ENCODE measurements around the gene YIPF2.

YIPF2 gene

DNA sequence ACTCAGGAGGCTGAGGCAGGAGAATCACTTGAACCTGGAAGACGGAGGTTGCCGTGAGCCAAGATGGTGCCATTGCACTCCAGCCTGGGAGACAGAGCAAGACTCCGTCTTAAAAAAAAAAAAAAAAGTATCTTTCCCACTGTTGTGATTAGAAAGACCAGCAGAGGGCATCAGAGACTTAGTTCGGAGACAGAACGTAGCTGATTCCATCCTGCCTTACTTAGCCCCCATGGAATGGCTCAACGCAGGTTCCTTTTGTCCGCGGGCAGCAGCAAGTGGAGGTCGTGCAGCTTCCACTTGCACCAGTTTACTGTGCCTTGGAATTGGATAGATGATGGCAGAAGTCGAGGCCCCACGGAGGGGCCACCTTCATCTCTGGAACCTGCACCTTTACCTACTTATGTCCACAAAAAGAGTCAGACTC lies 8.2 kb upstream of the YIPF2 start:
- DNase-seq (ENCODE audit: low spot score): peak; percentile 82

DNA sequence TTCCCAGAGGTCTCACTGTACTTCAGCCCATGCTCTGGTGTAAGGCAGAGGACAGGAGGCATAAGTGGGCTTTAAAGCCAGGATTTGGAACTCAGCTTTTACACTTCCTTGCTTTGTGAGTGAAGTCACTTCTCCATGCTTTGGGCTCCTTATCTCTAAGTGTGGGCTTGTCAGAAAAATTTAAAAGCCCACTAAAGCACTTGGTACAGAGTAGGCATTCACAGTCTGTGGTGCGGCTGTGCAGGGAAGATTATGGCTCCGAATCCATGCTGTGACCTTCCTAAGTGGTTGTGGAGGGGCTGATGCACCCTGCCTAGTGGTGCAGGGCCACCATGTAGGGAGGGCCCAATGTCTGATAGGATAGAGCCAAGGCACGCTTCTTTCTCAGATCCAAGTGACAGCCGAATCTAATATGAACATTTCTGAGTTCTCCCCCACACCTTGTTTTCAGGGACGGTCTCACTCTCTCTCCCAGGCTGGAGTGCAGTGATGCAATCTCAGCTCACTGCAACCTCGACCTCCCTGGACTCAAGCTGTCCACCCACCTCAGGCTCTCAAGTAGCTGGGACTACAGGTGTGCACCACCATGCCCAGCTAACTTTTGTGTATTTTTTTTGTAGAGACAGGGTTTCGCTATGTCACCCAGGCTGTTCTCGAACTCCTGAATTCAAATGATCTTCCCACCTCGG lies 7.1 kb upstream of the YIPF2 start:
- DNase-seq (ENCODE audit: low spot score): no peak

DNA sequence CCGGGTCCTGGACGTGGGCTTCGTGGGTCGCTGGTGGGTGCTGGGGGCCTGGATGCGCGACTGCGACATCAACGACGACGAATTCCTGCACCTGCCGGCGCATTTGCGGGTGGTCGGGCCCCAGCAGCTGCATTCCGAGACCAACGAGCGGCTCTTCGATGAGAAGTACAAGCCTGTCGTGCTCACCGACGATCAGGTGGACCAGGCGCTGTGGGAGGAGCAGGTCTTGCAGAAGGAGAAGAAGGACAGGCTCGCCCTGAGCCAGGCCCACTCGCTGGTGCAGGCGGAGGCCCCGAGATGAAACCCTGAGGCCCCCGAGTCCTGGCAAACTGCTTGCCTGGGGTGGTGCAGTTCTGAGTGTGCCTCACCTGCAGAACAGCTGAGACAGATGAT lies 959 bp upstream of the YIPF2 start:
- DNase-seq (ENCODE audit: low spot score): no peak

DNA sequence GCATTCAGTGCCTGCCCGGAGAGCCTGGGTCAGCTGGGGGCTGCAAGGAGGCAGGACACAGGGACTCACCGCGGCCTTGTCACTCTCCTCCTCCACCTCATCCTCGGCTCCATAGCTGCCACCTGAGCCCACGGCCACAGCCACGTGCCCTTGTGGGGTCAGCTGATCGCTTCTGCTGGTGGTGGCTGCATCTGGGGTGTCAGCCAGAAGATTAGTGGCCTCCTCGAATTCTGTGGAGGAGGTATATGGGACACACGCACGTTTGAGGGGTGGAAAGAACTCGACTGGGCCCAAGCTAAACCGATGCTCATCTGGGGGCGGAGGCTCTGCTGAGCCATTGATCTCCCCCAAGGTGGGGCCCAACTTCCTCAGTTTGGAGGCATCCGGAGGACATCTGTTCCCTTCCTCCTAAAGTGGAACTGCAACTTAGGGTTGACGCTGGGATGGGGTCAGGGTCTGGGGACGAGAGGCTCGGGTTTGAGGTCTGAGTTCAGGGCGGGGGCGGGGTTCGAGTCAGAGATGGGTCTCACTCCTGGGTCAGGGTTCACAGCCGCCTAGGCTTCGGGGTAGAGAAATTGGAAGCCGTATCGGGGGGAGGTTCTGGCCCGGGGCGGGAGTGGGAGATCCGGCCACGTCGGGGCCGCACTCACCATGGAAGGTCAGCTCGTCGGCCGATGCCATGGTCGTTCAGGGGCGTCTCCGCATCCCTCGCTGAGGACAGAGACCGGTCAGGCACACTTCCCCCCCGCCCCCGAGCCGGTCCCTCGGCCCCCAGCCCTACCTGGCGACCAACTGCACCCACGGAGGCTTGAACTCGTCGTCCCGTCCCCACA lies 493 bp downstream of the YIPF2 start:
- DNase-seq (ENCODE audit: low spot score): no peak

DNA sequence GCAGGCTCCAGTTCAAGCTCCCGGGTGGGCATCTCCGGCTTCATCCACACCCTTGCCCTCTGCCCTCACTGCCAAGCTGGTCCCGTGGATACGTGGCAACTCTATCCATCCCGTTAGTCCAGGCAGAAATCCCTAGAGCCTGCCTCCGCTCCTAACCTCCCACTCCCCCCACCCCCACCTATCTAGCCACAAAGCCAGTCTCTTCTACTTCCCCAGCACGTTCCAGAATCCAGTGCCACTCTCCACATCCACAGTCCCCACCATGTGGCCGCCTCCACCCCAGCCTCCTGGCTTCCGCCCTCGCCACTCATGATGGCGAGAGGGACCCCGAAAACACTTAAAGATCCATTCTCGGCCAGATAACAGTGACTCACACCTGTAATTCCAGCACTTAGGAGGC lies 3.8 kb downstream of the YIPF2 start:
- no peak for DNase-seq (ENCODE audit: low spot score)

DNA sequence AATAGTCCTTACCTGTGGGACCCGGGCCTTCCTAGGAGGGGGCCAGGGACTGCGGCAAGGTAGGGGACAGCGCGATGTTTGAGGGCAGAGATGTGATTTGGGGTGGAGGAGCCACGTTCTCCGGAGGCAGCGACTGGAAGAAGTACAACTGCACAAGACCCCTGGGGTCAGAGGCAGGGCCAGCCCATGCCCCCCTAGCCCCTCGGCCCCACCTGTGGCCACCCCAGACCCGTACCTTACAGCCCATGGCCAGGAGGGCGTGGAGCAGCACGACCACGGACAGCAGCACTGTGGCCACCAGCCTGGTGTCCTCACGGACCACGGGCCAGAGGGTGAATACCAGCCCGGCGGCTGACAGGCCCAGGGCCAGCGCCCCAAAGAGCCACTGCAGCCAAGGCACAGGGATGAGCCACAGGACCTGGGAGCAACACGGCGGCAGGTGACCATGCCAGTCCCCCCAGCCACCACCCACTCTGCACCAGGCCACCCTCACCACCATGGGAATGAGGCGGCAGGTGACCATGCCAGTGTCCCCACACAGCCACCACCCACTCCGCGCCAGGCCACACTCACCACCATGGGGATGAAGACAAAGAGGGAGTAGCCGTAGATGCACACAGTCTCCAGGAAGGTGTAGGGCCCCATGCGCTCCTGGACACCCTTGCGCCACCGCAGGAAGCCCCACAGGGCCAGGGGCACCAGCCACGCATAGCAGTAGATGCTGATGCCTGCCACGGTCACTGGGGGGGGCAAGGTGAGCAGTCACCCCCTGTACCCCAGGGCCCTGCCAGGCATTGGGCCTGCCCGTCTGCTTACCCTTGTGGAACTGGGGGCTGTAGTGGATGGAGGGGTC lies 5.0 kb downstream of the YIPF2 start:
- DNase-seq (ENCODE audit: low spot score): no peak

DNA sequence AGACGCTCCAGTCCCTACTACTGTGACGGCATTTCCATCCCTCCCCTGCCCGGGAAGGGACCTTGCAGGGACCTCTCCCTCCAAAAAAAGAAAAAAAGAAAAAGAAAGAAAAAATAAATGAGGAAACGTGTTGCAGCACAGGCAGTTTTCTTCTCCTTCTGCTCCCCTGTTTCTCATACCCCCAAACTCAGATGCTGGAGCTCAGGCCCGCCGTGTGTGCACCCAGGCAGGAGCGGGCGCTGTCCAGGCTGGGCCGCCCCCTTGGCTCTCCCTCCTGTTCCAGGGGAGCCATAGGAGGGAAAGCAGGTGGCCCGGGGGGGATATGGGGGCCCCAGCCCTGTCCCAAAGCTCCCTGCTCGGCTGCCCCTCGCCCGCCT lies 5.8 kb downstream of the YIPF2 start:
- no peak for DNase-seq (ENCODE audit: low spot score)

DNA sequence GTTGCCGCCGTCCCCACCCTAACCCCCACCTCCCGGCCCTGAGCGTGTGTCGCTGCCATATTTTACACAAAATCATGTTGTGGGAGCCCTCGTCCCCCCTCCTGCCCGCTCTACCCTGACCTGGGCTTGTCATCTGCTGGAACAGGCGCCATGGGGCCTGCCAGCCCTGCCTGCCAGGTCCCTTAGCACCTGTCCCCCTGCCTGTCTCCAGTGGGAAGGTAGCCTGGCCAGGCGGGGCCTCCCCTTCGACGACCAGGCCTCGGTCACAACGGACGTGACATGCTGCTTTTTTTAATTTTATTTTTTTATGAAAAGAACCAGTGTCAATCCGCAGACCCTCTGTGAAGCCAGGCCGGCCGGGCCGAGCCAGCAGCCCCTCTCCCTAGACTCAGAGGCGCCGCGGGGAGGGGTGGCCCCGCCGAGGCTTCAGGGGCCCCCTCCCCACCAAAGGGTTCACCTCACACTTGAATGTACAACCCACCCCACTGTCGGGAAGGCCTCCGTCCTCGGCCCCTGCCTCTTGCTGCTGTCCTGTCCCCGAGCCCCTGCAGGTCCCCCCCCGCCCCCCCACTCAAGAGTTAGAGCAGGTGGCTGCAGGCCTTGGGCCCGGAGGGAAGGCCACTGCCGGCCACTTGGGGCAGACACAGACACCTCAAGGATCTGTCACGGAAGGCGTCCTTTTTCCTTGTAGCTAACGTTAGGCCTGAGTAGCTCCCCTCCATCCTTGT lies 6.4 kb downstream of the YIPF2 start:
- no peak for DNase-seq (ENCODE audit: low spot score)

DNA sequence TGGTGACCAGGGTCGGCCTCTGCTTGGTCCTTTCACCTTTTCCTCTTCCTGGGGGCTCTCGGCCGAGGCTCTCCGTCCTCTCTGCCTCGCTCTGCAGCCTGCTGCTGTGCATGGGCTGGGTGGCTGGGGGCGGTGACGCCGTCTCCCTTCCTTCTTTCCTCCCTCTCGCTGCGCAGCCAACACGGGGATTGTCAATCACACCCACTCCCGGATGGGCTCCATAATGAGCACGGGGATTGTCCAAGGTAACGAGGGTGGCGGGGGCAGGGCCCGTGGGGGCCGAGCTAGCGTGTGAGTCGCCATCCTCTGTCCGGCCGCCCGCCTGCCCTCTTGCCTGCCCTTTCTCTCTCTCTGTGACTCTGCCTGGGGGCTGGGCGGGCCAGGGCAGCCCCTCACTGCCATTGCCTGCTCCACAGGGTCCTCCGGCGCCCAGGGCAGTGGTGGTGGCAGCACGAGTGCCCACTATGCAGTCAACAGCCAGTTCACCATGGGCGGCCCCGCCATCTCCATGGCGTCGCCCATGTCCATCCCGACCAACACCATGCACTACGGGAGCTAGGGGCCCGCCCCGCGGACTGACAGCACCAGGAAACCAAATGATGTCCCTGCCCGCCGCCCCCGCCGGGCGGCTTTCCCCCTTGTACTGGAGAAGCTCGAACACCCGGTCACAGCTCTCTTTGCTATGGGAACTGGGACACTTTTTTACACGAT lies 7.1 kb downstream of the YIPF2 start:
- no peak for DNase-seq (ENCODE audit: low spot score)

DNA sequence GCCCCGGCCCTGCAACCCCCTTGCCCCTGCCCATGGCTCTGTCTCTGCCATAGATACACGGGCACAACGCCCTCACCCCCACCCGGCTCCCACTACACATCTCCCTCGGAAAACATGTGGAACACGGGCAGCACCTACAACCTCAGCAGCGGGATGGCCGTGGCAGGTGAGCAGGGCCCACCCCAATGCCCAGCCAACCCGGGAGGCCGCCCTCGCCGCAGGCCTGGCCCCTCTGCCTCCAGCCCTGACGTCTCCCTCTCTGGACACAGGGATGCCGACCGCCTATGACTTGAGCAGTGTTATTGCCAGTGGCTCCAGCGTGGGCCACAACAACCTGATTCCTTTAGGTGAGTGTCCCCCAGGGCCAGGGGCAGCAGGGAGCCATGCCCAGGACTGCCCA lies 7.7 kb downstream of the YIPF2 start:
- DNase-seq (ENCODE audit: low spot score): no peak

DNA sequence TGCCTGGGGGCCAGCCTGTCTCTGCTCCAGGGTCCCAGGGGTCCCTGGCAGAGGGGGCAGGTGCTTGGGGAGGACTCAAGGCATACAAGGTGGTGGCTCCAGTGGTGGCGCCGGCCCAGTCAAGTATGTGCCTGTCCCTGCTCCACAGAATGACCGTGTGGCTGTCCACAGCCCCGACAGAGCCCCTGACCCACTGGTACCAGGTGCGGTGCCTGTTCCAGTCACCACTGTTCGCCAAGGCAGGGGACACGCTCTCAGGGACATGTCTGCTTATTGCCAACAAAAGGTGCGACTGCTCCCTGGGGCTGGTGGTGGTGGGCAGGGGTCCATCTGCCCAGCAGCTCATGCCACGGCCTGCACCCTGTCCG lies 8.2 kb downstream of the YIPF2 start:
- no peak for DNase-seq (ENCODE audit: low spot score)

DNA sequence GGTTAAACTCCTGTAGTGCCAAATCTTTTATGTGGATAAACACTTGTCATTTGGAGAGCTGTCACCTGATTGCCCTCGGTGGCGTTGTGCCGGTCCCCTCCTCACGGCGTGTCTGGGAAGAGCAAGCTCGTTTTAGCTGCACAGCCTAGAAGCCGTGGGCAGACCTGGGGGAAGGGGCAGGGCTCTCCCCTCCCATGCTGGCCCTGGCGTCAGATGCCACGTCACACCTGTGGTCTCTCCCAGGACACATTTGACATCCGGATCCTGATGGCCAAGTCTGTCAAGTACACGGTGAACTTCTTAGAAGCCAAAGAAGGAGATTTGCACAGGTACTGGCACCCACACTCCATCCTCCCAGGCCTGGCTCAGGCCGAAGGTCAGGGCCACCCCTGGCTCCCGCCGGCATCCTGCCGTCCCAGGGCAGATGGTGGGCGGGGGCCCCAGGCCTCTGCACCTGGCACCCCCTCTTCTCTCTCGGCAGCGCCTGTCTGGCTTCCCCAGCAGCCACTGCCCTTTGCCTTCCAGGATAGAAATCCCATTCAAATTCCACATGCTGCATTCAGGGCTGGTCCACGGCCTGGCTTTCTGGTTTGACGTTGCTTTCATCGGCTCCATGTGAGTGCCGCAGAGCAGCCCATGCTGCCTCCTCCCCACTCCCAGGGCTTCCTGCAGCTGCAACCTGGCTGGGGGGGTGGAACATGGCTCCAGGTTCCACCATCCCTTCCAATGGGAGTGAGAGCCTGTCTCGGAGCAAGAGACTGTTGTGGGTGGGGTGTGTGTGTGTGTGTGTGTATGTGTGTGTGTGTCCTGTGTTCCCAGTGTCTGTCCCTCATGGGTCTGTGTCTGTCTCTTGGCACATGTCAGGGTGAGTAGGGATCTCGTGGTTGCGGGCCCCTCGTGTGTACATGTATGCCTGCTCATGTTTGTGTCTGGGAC lies 8.8 kb downstream of the YIPF2 start:
- DNase-seq (ENCODE audit: low spot score): no peak

DNA sequence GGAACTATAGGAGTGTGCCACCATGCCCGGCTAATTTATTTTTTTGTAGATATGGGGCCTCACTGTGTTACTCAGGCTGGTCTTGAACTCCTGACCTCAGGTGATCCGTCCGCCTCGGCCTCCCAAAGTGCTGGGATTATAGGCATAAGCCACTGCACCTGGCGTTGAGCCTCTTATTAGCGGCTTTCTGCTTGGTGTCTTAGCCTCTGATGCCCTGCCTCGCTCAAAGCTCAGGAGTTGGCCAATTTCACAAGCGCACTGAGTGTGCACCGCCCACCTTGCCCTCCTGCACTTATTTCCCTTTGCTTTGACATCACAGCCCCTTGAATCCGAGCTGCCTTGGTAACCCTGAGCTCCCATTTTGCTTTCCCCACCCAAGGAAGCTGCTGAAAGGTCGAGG lies 10.1 kb downstream of the YIPF2 start:
- no peak for DNase-seq (ENCODE audit: low spot score)

DNA sequence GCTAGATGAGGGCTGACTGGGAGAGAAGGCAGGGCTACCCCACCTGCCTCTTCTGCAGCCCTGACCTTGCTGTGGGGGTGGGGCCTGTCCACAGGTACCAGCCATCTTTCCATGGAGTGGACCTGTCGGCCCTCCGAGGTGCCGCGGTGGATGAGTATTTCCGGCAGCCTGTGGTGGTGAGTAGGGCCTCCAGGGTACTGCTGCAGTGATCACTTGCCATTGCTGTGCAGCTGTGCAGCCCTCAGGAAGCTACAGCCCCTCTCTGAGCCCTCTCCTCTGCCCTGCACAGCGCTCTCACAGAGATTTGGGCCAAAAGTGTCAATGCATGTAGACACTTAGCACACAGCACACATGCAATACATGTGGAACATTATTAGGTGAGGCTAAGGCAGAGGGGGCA lies 11.8 kb downstream of the YIPF2 start:
- no peak for DNase-seq (ENCODE audit: low spot score)

DNA sequence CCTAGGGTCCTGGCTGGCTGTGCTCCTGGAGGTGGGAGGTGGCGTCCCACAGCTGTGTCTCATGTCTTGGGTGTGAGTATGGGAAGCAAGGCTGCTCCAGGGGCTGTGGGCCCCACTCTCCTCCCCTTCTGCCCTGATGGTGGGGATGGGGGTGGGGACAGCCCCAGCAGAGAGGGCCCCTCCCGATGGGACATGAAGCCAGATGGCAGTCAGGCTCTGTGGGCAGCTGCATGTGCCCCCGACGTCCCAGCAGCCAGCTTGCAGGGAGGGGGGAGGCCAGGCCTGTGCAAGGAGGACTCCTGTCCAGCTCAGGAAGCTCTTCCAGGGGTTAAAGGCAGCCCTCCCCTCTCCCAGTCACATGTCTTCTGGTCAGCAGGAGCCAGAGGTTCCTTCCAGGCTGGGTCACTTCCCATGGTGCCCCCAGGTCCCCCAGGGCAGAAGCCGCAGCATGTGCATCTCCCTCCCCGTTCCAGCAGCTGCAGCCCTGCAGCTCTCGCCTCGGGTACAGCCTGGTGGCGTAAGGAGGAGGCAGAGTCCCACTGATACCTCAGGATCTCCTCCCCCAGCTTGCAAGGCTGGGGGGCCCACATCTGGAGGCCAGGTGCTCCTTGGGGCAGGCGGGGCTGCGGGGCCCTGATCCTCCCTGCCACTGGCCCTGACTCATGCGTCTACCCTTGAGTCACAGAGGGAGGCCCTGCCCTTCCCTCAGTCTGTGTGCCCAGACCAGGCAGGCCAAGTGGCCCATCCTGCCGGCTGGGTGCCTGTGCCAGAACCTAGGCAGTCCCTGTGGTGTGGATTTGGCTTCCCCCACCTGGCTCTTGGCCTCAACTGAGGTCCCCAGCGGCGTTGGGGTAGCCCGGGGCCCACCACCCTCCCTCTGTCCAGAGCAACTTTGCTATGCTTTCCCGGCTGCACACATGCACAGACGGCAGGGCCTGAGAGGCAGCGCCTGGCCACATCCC lies 13.0 kb downstream of the YIPF2 start:
- DNase-seq (ENCODE audit: low spot score): no peak

DNA sequence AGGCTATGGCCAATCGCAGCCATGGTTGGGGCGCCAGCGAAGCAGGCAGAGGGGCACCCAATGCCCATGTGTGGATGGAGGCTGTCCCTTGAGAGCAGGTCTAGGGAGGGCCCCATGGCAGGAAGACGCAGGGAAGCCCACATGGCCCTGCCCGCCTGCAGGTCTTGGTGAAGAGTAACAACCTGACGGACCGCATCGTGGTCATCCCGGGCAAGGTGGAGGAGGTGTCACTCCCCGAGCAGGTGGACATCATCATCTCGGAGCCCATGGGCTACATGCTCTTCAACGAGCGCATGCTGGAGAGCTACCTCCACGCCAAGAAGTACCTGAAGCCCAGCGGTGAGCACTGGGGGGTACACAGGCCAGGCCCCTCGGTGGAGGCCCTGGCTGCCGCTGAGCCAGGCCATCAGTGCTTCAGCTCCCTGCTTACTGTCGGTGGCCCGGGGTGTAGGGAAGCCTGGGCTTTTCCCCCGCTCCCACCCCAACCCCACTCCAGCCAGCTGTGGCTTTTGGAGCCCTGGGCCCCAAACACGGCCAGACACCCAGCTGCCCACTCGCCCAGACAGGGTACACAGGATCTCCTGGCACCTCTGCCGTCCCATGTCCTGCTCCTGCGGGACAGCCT lies 14.6 kb downstream of the YIPF2 start:
- DNase-seq (ENCODE audit: low spot score): no peak

DNA sequence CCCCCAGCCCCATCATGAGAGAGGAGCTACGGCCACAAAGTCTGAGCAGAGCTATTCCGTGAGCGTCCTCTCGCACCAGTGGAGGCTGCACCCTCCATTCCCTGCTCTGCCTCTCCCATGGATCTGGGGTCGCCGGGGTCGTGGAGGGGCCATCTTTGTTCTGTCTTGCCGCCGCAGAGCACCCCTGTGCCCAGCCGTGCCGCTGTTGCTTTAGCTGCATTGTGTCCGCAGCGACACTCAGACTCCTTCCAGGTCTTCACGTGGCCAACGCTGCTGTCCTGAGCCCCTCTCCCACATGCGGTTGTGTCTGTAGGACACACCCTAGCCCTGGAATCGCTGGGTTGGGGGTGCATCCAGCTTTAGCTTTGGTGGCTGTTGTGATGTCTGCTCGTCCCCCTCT lies 15.8 kb downstream of the YIPF2 start:
- no peak for DNase-seq (ENCODE audit: low spot score)

DNA sequence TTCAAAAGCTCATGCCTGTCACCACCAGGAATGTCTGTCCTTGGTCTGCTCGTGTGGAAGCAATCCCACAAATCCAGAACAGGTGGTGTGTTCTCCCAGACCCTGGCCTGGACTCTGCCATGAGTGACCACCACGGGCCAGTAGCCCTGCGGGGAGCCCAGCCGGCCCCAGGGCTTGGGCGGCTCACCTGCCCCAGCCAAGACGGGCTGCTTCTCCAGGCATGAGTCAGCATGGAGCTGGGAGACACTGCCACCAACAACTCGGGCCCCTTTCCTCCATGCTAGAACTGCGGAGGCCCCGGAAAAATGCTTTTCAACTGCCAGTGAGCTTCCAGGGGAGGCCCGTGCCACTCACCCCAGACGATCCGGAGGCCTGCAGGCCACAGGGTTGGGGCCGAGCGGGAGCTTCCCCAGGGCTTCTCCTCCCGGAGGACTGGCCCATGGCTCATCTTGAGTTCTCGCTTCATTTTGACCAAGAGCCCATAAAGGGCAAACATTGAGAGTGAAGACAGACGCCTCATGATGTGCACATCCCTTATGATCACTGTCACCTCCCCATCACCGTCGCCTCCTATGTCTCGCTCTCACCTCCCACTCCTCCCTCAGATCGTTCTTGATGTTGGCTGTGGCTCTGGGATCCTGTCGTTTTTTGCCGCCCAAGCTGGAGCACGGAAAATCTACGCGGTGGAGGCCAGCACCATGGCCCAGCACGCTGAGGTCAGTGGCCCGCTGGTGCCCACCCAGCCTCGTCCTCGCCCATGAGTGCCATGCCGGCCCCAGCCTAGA lies 16.7 kb downstream of the YIPF2 start:
- DNase-seq (ENCODE audit: low spot score): no peak

Data from SW480 (cell line).